Mammary epithelial cell (primary cell): ENCODE measurements around the gene LDLRAD4.

Experiments
- EZH2 ChIP-seq: IDR thresholded peaks from 2 replicates; pipeline ENCODE4 v1.6.1; 2012; ENCODE audit warnings: low read length, inconsistent platforms, borderline replicate concordance
- TF ChIP-seq, protein P1 (sequence below), 2 donors: IDR thresholded peaks in 1 of 2; conservative IDR thresholded peaks in 1 of 2; 2 replicates each; pipeline ENCODE4 v1.5.1; 2011 to 2012; ENCODE audit warnings: inconsistent platforms in 2 of 2, low read length in 2 of 2, mild to moderate bottlenecking in 2 of 2, control low read depth in 1 of 2, low read depth in 1 of 2; ENCODE audit not compliant: insufficient read depth in 1 of 2; ENCODE audit errors: extremely low read depth in 1 of 2

- TF ChIP-seq, protein P1, sequence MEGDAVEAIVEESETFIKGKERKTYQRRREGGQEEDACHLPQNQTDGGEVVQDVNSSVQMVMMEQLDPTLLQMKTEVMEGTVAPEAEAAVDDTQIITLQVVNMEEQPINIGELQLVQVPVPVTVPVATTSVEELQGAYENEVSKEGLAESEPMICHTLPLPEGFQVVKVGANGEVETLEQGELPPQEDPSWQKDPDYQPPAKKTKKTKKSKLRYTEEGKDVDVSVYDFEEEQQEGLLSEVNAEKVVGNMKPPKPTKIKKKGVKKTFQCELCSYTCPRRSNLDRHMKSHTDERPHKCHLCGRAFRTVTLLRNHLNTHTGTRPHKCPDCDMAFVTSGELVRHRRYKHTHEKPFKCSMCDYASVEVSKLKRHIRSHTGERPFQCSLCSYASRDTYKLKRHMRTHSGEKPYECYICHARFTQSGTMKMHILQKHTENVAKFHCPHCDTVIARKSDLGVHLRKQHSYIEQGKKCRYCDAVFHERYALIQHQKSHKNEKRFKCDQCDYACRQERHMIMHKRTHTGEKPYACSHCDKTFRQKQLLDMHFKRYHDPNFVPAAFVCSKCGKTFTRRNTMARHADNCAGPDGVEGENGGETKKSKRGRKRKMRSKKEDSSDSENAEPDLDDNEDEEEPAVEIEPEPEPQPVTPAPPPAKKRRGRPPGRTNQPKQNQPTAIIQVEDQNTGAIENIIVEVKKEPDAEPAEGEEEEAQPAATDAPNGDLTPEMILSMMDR (conservative IDR thresholded peaks at IDR 0.05 in 1 of 2, IDR thresholded peaks at IDR 0.05 in 1 of 2; ENCODE audit: extremely low read depth in 1 of 2, insufficient read depth in 1 of 2, low read depth in 1 of 2, low read length in 2 of 2) = no peak
- no peak for TF ChIP-seq EZH2
Measured at GRCh38 chr18:13616041-13616440, 397.5 kb downstream of the LDLRAD4 start.
